Measurements from ENCODE around the gene WRAP73.

WRAP73 gene

DNA sequence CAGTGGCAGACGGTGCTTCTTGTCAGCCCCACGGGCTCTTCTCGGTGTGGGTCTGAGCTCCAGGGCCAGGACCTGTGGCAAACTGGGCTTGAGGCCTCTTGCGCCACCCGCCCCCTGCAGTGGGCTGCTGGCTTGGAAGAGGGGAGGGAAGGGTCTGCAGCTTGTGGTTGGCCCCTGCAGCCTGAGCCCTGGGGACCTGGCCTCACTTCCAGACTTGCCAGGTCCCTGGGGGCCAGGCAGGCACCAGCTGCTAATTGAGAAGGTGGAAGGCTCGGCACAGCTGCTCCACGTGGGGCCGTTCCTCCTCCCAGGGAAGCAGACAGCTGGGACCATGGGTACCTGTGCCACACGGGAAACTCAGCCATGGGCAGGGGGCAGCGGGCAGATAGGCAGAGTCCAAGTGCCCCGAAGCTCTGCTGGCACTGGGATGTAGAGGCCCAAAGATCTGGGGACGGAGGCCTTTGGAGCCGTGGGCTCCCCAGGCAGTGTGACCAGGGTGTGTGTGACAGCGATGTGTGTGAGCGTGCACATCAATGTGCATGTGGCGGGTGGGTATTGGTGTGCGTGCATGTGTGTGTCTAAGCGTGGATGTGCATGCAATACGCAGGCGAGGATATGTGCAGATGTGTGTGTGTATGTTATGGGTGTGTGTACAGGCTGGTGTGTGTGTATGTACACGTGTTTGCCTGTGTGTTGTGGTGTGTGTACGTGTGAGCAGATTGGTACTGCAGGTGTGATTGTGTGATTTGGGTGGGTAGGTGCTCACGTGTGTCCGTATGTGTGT lies 41.7 kb upstream of the WRAP73 start:
- Histone ChIP-seq H3F3A (ENCODE audit: insufficient read depth, low read length) (no peaks in the 10 kb centered on the region), H3K9ac (ENCODE audit: low read length) (no peak overlapping the region), H3K9me3 (ENCODE audit: low read length) (no peaks in the 10 kb centered on the region), H3K36me3 (ENCODE audit: insufficient read depth, low read length) (no peaks in the 10 kb centered on the region), H3K4me2 (ENCODE audit: low read length) (no peak overlapping the region), H3K4me1 (ENCODE audit: insufficient read depth, low read length, severe bottlenecking) (no peaks in the 10 kb centered on the region), H3K79me2 (ENCODE audit: insufficient read depth, low read length) (no peaks in the 10 kb centered on the region), H3K27ac (ENCODE audit: low read depth, low read length, poor library complexity, severe bottlenecking) (no peak overlapping the region), H3K4me3 (ENCODE audit: low read depth, low read length, poor library complexity, severe bottlenecking) (no peak overlapping the region), H4K20me1 (ENCODE audit: insufficient read depth, low read length) (no peaks in the 10 kb centered on the region), H3K27me3 (ENCODE audit: insufficient read depth, low read length) (peaks cover 5% of the 10 kb centered on the region; the same call in 1 of the 2 replicates), H3K9me2 (ENCODE audit: low read depth, low read length) (no peaks in the 10 kb centered on the region), H2AFZ (ENCODE audit: low read length) (no peak overlapping the region)
- TF ChIP-seq, protein P1, sequence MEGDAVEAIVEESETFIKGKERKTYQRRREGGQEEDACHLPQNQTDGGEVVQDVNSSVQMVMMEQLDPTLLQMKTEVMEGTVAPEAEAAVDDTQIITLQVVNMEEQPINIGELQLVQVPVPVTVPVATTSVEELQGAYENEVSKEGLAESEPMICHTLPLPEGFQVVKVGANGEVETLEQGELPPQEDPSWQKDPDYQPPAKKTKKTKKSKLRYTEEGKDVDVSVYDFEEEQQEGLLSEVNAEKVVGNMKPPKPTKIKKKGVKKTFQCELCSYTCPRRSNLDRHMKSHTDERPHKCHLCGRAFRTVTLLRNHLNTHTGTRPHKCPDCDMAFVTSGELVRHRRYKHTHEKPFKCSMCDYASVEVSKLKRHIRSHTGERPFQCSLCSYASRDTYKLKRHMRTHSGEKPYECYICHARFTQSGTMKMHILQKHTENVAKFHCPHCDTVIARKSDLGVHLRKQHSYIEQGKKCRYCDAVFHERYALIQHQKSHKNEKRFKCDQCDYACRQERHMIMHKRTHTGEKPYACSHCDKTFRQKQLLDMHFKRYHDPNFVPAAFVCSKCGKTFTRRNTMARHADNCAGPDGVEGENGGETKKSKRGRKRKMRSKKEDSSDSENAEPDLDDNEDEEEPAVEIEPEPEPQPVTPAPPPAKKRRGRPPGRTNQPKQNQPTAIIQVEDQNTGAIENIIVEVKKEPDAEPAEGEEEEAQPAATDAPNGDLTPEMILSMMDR (IDR thresholded peaks at IDR 0.05; ENCODE audit: low read length): no peak
- no peak for TF ChIP-seq EZH2 (IDR thresholded peaks at IDR 0.05; ENCODE audit: borderline replicate concordance, low read length)

DNA sequence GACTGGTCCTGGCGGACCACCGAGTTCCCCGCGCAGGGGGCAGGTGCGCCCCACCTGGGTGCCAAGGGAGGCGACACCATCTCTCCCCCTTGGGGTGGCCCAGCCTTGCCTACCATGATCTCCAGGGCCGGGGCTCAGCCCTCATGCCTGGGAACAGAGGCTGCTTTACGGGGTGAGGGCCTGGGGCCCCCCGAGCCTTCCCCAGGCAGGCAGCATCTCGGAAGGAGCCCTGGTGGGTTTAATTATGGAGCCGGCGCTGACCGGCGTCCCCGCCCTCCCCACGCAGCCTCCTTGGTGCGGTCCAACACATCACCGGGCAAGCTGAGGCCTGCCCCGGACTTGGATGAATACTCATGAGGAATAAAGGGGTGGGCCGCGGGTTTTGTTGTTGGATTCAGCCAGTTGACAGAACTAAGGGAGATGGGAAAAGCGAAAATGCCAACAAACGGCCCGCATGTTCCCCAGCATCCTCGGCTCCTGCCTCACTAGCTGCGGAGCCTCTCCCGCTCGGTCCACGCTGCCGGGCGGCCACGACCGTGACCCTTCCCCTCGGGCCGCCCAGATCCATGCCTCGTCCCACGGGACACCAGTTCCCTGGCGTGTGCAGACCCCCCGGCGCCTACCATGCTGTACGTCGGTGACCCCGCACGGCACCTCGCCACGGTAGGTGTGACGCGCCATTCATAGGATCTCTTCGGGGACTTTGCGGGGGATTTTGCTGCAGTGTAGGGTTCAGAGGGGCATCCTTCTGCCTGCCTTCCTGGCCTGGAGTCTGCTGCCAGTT lies 40.6 kb upstream of the WRAP73 start:
- Histone ChIP-seq H2AFZ (ENCODE audit: low read length) (no peak overlapping the region), H3K4me3 (ENCODE audit: low read depth, low read length, poor library complexity, severe bottlenecking) (no peak overlapping the region), H3K9me3 (ENCODE audit: low read length) (no peaks in the 10 kb centered on the region), H3K9ac (ENCODE audit: low read length) (no peak overlapping the region), H3K9me2 (ENCODE audit: low read depth, low read length) (no peaks in the 10 kb centered on the region), H3K4me1 (ENCODE audit: insufficient read depth, low read length, severe bottlenecking) (no peaks in the 10 kb centered on the region), H3K79me2 (ENCODE audit: insufficient read depth, low read length) (no peaks in the 10 kb centered on the region), H3K27me3 (ENCODE audit: insufficient read depth, low read length) (peaks cover 5% of the 10 kb centered on the region; the same call in 1 of the 2 replicates), H3K4me2 (ENCODE audit: low read length) (no peak overlapping the region), H3K36me3 (ENCODE audit: insufficient read depth, low read length) (no peaks in the 10 kb centered on the region), H3K27ac (ENCODE audit: low read depth, low read length, poor library complexity, severe bottlenecking) (no peak overlapping the region), H3F3A (ENCODE audit: insufficient read depth, low read length) (no peaks in the 10 kb centered on the region), H4K20me1 (ENCODE audit: insufficient read depth, low read length) (no peaks in the 10 kb centered on the region)
- no peak for TF ChIP-seq EZH2 (IDR thresholded peaks at IDR 0.05; ENCODE audit: borderline replicate concordance, low read length)
- TF ChIP-seq, protein P1 (IDR thresholded peaks at IDR 0.05; ENCODE audit: low read length): no peak

- H3K9me3 ChIP-seq (ENCODE audit: low read length): no peaks in the 10 kb centered on the region
Measured at GRCh38 chr1:3689138-3689750, 39.3 kb upstream of the WRAP73 start.

More at GRCh38 chr1:3689138-3689750, 39.3 kb upstream of the WRAP73 start:
- no peaks in the 10 kb centered on the region for H4K20me1 ChIP-seq (ENCODE audit: insufficient read depth, low read length)
- H3K36me3 ChIP-seq (ENCODE audit: insufficient read depth, low read length): no peaks in the 10 kb centered on the region
- no peak overlapping the region for H3K4me2 ChIP-seq (ENCODE audit: low read length)
- H3K79me2 ChIP-seq (ENCODE audit: insufficient read depth, low read length): no peaks in the 10 kb centered on the region
- no peak overlapping the region for H2AFZ ChIP-seq (ENCODE audit: low read length)
- no peak overlapping the region for H3K4me3 ChIP-seq (ENCODE audit: low read depth, low read length, poor library complexity, severe bottlenecking)
- H3F3A ChIP-seq (ENCODE audit: insufficient read depth, low read length): no peaks in the 10 kb centered on the region
- H3K9me2 ChIP-seq (ENCODE audit: low read depth, low read length): no peaks in the 10 kb centered on the region
- H3K9ac ChIP-seq (ENCODE audit: low read length): no peak overlapping the region
- no peaks in the 10 kb centered on the region for H3K4me1 ChIP-seq (ENCODE audit: insufficient read depth, low read length, severe bottlenecking)
- H3K27me3 ChIP-seq (ENCODE audit: insufficient read depth, low read length): peaks cover 5% of the 10 kb centered on the region; the same call in 1 of the 2 replicates
- no peak for TF ChIP-seq EZH2 (IDR thresholded peaks at IDR 0.05; ENCODE audit: borderline replicate concordance, low read length)
- TF ChIP-seq, protein P1 (IDR thresholded peaks at IDR 0.05; ENCODE audit: low read length): no peak
- no peak overlapping the region for H3K27ac ChIP-seq (ENCODE audit: low read depth, low read length, poor library complexity, severe bottlenecking)

Measured in OCI-LY1 (cell line).